T-helper 17 cell (primary cell): ENCODE measurements around the gene ATG2A. TPM values are rescaled to one million over a fixed set of nuclear protein-coding genes. Genes with fewer than 3 reads are reported as not detected.

Experiments used
- ATAC-seq: fragments of 150-1000 bp; cut with Tn5 transposase; 2 replicates; pipeline ENCODE4 v1.10.0; 2021; ENCODE audit warnings: mild to moderate bottlenecking, moderate library complexity
- DNase-seq, 3 donors: peaks; one replicate each; pipeline versions ENCODE4 v3.0.0 to v3.0.0-alpha.2; 2020 to 2021
- H3K9me3 ChIP-seq: one replicate; pipeline ENCODE4 v1.7.0; 2013; ENCODE audit warnings: low read length, mild to moderate bottlenecking; ENCODE audit not compliant: control insufficient read depth, poor library complexity, severe bottlenecking
- H3K27ac Mint-ChIP-seq: one replicate; pipeline ENCODE4 v1.8.0; 2022; ENCODE audit warnings: mild to moderate bottlenecking, moderate library complexity, mixed read lengths
- H3K27me3 Mint-ChIP-seq: one replicate; pipeline ENCODE4 v1.8.0; 2022; ENCODE audit warnings: mixed read lengths
- H3K36me3 Mint-ChIP-seq: one replicate; pipeline ENCODE4 v1.8.0; 2022; ENCODE audit warnings: low read depth, mixed read lengths
- H3K4me1 Mint-ChIP-seq: one replicate; pipeline ENCODE4 v1.8.0; 2022; ENCODE audit warnings: mild to moderate bottlenecking, mixed read lengths
- H3K4me3 Mint-ChIP-seq: one replicate; pipeline ENCODE4 v1.8.0; 2022; ENCODE audit warnings: mild to moderate bottlenecking, moderate library complexity, mixed read lengths
- total RNA-seq, 4 donors: library from RNA in 2 of 4; stranded (reverse) in 2 of 4; gene quantifications; one replicate each; pipeline ENCODE4 v1.2.3 and lab custom pipeline; 2022 to 2026

The ATG2A gene
- total RNA-seq, 2 donors from 2014 or later, result 161 to 226 TPM

DNA sequence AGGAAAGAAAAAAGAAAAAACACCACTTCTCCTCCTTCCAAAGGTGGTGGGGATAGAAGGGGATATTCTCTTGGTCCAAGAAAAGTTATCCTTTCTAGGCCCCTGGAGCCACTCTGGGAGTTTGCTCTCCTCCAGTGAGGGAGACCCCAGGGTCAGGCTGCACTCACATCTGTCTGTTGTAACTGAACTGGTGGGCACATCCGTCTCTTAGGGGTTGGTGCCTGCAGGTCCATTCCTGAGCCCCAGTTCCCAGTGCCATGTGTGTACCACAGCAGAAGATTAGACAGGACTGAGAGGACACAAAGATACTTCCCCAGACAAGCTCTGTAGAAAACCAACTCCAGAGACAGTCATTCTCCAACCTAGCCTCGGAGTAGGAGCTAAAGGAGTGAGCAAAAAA lies 3.1 kb upstream of the ATG2A start:
- no peaks in the 10 kb centered on the region for H3K27me3 Mint-ChIP-seq
- DNase-seq (no peak), ATAC-seq (no peak)
- H3K27ac Mint-ChIP-seq, result no peak overlapping the region
- H3K4me1 Mint-ChIP-seq, result peaks cover 27% of the 10 kb centered on the region
- H3K9me3 ChIP-seq, result no peaks in the 10 kb centered on the region
- no peaks in the 10 kb centered on the region for H3K36me3 Mint-ChIP-seq
- no peak overlapping the region for H3K4me3 Mint-ChIP-seq

DNA sequence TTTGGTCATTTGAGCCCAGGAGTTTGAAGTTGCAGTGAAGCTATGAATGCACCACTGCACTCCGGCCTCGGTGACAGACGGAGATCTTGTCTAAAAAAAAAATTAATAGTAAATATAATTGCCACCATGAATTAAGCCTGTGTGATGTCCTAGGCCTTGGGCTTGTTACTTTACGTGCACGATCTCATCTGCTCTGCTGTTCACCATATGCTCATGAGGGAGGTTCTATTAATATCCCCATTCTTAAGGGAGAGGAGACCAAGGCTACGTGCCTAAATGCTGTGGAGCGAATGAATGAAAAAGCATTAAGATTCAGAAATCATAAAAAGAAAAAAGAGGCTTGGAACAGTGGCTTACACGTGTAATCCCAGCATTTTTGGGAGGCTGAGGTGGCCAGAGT lies 2.6 kb upstream of the ATG2A start:
- DNase-seq, result no peak
- H3K27me3 Mint-ChIP-seq, result no peaks in the 10 kb centered on the region
- no peaks in the 10 kb centered on the region for H3K36me3 Mint-ChIP-seq
- H3K27ac Mint-ChIP-seq, result no peak overlapping the region
- H3K4me1 Mint-ChIP-seq, result peaks cover 24% of the 10 kb centered on the region
- H3K4me3 Mint-ChIP-seq, result no peak overlapping the region
- ATAC-seq, result no peak
- no peaks in the 10 kb centered on the region for H3K9me3 ChIP-seq

DNA sequence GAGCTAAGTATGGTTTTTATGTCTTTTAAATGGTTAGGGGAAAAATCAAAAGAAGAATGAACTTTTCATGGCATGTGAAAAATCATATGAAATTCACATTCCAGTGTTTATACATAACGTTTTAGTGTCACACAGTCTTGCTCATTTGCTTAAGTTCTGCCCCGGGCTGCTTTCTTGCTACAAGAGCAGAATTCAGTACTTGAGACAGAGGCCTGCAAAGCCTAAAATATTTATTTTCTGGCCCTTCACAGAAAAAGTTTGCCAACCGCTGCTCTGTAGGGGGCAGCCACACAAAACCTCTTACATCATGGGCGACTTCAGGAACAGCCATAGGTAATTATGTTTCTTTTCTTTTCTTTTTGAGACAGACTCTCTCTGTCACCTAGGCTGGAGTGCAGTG lies 1.0 kb upstream of the ATG2A start:
- no peaks in the 10 kb centered on the region for H3K9me3 ChIP-seq
- Mint-ChIP-seq H3K4me1 (peaks cover 19% of the 10 kb centered on the region), H3K36me3 (peaks cover 2% of the 10 kb centered on the region), H3K27ac (peak overlapping the region; percentile 92), H3K4me3 (peak overlapping the region; percentile 93), H3K27me3 (no peaks in the 10 kb centered on the region)
- ATAC-seq (no peak), DNase-seq (no peak)

DNA sequence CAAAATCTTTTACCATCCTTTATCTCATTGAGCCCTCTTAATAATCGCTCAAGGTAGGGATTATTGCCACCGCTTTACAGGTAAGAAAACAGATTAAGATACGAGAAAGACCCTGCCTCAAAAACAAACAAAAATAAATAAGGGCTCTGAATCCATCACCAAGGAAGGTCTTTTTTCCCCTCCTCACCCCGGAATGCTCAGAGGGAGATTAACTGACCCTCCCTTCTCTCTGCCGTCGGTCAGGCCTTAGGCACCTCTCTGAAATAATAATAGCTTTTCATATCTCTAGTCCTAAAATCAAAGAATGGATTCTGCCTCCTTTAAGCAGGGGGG lies 620 bp upstream of the ATG2A start:
- Mint-ChIP-seq H3K36me3 (peaks cover 2% of the 10 kb centered on the region), H3K4me3 (peak overlapping the region; percentile 93), H3K27ac (peak overlapping the region; percentile 92), H3K27me3 (no peaks in the 10 kb centered on the region), H3K4me1 (peaks cover 19% of the 10 kb centered on the region)
- no peak for DNase-seq
- H3K9me3 ChIP-seq, result no peaks in the 10 kb centered on the region
- ATAC-seq, result no peak

DNA sequence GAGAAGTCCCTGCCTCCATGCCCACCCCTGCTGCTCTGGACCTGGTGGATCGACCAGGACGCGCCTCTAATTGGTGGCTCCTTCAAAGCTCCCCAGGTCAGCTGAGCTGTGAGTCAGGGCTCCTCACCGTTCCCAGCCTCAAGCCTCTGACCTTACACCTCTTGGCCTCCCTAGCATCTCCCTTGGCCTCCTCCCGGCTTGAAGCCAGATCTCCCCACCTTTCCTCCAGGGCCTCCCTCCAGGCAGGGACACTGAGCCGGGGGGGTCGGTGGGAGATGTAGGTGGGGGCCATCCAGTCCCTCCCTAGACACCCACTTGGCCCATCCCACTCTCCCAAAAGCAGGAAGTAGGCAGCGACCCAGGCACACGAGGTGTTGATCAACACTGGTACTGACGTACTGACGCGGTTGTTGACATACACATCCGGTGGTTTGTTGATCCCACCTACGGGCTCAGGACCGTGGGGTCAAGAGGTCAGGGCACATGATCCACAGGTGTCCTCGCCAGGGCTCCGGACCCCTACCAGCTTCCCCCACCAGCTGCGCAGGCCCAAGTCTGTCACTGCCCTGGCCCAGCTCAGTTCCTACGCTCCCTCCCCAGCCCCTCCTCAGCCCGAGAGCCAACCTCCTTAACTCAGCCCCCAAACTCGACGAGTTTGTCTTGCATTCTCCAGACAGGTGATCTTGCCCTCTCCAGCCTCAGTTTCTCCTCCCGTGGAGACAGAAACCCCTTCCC lies 802 bp downstream of the ATG2A start:
- Mint-ChIP-seq H3K27me3 (no peaks in the 10 kb centered on the region), H3K36me3 (peaks cover 7% of the 10 kb centered on the region), H3K4me1 (peaks cover 21% of the 10 kb centered on the region), H3K27ac (peak overlapping the region; percentile 92), H3K4me3 (peak overlapping the region; percentile 93)
- ATAC-seq, result peak; percentile 14
- no peaks in the 10 kb centered on the region for H3K9me3 ChIP-seq
- DNase-seq, result peak in 1 of 3 donors; percentile 25

DNA sequence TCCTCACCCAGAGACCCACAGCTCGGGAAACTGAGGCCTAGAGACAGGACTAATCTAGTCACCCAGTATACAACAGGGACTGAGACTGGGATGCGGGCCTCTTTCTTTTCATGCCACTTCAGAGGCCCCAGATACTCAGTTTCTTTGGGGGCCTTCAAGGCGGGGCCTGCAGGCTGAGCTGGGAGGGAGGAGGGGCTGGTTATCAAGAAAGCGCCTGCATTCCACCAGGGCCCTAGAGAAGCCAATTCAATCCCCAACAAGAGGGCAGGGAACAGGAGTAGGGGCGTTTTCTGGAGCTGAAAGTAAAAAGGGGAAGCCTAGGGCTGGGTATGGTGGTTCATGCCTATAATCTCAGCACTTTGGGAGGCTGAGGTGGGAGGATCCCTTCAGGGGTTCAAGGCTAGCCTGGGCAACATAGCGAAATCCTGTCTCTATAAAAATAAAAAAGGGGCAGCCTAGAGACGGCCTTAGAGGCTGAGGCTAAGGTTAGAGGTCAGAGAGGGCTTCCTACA lies 1.6 kb downstream of the ATG2A start:
- Mint-ChIP-seq H3K4me1 (peaks cover 21% of the 10 kb centered on the region), H3K27me3 (no peaks in the 10 kb centered on the region), H3K4me3 (peak overlapping the region; percentile 93), H3K36me3 (peaks cover 7% of the 10 kb centered on the region), H3K27ac (peak overlapping the region; percentile 92)
- no peak for ATAC-seq
- DNase-seq, result no peak
- no peaks in the 10 kb centered on the region for H3K9me3 ChIP-seq

DNA sequence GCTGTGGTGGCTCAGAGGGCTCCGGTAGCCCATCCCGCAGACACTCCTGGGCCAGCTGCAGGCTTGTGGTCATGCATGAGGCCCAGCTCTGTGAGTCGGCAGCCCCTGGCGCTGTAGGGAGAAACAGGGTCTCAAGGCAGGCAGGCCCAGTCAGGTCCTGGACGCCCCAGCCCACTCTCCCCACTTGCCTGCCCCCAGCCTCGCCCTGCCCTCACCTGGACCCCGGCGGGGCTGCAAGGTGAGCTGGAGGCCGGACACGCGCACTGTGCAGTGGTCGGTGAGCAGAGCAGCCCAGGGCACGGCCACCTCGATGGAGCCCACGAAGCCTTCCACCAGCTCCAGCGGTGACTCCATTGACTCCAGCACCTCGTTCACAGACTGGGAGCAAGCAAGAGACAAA lies 2.9 kb downstream of the ATG2A start:
- H3K4me3 Mint-ChIP-seq, result no peak overlapping the region
- H3K36me3 Mint-ChIP-seq, result peaks cover 9% of the 10 kb centered on the region
- DNase-seq (no peak), ATAC-seq (no peak)
- no peaks in the 10 kb centered on the region for H3K27me3 Mint-ChIP-seq
- no peaks in the 10 kb centered on the region for H3K9me3 ChIP-seq
- peak overlapping the region; percentile 34 for H3K27ac Mint-ChIP-seq
- H3K4me1 Mint-ChIP-seq, result peaks cover 21% of the 10 kb centered on the region

DNA sequence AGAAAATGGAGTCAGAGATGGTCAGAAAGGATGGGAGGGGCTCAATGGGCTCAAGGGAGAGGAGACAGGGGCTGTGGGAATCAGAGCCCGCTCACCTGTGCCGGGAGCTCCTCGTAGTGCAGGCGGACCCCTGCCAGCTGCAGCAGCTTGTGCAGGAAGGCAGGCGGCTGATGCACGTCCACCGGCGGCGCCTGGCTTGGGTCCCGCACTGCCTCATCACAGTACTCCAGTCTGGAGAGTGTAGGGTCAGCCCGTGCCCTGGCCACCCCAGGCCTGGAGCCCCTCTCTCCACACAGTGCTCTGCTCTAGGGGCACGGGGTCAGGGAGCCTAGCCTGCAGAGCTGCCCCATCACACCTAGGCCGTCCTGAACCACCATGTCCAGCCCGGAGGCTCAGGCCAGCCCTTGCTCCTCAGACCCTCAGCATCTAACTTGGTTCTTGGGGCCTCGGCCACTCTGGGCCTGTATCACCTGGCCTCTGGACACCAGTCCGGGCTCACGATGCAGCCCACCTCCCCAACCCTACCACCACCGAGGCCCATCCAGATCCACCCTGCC lies 3.8 kb downstream of the ATG2A start:
- peak overlapping the region; percentile 34 for H3K27ac Mint-ChIP-seq
- H3K36me3 Mint-ChIP-seq, result peaks cover 9% of the 10 kb centered on the region
- H3K4me1 Mint-ChIP-seq, result peaks cover 21% of the 10 kb centered on the region
- DNase-seq, result no peak
- no peak for ATAC-seq
- H3K9me3 ChIP-seq, result no peaks in the 10 kb centered on the region
- H3K27me3 Mint-ChIP-seq, result no peaks in the 10 kb centered on the region
- peak overlapping the region; percentile 25 for H3K4me3 Mint-ChIP-seq

DNA sequence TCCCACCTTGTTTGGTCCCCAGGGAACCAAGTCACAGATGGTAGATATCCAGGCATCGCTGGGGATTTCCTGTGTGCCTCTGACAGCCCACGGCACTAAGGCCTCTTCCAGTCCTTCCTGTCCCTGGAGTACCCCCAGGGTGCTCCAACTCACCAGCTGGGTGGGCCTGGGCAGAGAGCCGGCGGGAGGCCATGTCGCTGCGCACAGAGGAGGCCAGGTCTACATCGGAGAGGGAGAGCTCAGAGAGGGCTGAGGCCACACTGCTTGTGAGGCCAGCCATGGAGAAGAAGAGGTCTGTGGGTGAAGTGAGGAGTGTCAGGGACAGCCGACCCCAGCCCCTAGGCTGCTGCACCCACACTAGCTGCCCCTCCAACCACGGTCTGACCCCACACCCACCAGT lies 5.3 kb downstream of the ATG2A start:
- ATAC-seq (no peak), DNase-seq (no peak)
- no peak overlapping the region for H3K4me3 Mint-ChIP-seq
- no peaks in the 10 kb centered on the region for H3K27me3 Mint-ChIP-seq
- H3K27ac Mint-ChIP-seq, result peak overlapping the region; percentile 39
- no peaks in the 10 kb centered on the region for H3K9me3 ChIP-seq
- H3K4me1 Mint-ChIP-seq, result peaks cover 13% of the 10 kb centered on the region
- peaks cover 9% of the 10 kb centered on the region for H3K36me3 Mint-ChIP-seq

DNA sequence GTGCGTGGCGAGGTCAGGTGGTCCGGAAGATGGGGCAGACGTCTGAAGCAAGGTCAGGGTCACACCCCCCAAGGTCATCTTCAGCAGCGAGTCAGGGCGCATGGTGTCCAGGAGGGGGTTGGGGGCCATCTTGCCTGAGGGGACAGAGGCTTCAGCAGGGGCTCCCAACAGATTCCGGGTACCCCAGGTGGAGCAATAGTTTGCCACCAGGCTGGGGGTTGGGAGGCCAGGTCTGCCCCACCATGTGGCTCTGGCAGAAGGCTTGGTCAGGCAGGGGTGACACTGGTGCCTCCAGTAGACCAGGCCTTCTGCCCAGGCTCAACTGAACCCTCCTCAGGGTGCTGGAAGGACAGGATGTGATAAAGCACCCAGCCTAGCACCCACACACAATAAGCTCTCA lies 5.9 kb downstream of the ATG2A start:
- Mint-ChIP-seq H3K27me3 (no peaks in the 10 kb centered on the region), H3K4me3 (peak overlapping the region; percentile 50), H3K4me1 (peaks cover 8% of the 10 kb centered on the region), H3K27ac (peak overlapping the region; percentile 39), H3K36me3 (peaks cover 9% of the 10 kb centered on the region)
- no peaks in the 10 kb centered on the region for H3K9me3 ChIP-seq
- no peak for DNase-seq
- ATAC-seq, result no peak

DNA sequence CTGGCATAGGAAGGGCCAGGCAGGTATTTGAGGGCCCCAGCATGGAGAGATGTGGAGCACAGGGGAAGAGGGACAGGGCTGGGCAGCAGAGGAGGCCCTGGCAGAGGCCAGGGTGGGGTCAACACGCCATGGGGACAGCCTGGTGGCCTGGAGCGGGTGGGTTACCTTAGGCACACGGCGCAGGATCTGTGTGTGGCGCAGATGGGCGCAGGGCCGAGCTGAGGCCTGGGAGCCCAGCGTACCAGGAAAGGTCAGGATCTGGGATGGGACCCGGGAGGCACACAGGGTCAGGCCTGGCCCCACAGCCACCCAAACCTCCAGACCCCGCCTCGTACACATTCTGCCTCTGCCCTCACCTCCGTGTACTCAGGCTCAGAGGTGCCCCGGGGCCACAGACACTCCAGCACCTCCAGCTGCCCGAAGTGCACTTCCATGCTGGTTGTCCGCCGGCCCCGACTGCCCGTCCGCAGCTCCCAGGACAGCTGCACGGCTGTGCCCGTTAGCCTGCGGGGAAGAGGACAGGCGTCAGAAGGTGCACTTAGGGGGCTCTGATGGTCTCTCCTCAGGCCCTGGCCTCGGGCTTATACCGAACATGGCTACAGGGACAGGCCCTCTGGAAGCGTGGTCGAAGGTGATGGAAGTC lies 6.4 kb downstream of the ATG2A start:
- H3K27ac Mint-ChIP-seq, result no peak overlapping the region
- no peak for DNase-seq
- no peak for ATAC-seq

DNA sequence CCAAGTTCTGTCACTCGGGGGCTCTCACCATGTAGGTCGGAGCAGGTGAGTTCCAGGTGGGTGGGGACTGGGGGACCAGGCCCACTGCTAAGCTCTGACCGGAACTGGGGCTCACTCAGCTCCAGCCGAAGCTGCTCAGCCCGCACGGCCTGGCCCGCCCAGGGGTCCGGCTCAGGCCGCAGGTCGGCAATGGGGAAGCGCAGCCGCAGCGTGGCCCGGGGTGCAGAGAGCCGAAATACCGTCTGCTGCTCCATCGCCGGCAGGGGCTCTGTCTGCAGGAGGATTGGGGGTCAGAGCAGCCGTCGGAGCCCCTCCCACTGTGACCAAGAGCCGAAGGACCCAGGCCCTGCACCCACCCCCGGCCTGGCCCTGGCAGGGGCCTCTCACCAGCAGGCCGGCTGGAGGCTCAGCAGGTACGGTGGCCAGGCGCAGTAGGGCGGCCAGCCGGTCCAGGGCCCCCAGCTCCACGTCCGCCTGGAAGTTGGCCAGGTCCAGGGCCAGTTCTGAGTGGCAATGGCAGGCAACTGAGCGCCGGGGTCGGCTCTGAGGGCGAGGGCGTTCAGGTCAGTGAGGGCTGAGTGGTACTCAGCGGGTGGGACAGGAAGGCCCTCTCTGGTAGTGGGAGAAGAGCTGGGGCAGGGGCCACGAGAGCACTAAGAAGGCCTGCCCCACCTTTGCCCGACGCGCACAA lies 7.2 kb downstream of the ATG2A start:
- Mint-ChIP-seq H3K4me3 (peak overlapping the region; percentile 59), H3K27ac (no peak overlapping the region), H3K36me3 (peaks cover 9% of the 10 kb centered on the region), H3K27me3 (no peaks in the 10 kb centered on the region), H3K4me1 (peaks cover 4% of the 10 kb centered on the region)
- DNase-seq (no peak), ATAC-seq (no peak)
- no peaks in the 10 kb centered on the region for H3K9me3 ChIP-seq

More for the DNA sequence above, 6.4 kb downstream of the ATG2A start:
- Mint-ChIP-seq H3K4me3 (peak overlapping the region; percentile 59), H3K4me1 (peaks cover 4% of the 10 kb centered on the region), H3K27me3 (no peaks in the 10 kb centered on the region), H3K36me3 (peaks cover 9% of the 10 kb centered on the region)
- no peaks in the 10 kb centered on the region for H3K9me3 ChIP-seq

DNA sequence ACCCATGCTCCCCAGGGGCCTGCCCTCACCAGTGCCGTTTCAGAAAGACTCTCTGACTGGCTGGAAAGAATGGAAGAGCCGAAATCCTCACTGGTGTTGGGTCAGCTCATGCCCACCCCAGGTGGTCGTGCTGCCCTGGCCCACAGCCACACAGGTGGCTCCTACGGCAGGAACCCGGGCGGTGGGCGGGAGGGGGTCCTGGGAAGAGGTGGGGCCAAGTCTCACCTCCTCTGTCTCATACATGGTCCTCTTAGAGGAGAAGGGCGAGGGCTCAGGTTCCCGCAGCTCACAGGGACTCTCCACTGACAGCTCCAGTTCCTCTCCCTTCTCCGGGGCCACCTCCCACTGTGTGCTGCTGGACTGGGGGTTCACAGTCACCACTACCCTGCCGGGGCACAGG lies 8.2 kb downstream of the ATG2A start:
- Mint-ChIP-seq H3K27me3 (no peaks in the 10 kb centered on the region), H3K36me3 (peaks cover 9% of the 10 kb centered on the region), H3K4me3 (no peak overlapping the region), H3K27ac (no peak overlapping the region), H3K4me1 (peaks cover 2% of the 10 kb centered on the region)
- no peak for ATAC-seq
- H3K9me3 ChIP-seq, result no peaks in the 10 kb centered on the region
- no peak for DNase-seq
